Glutamatergic neuron (in vitro differentiated cells): ENCODE measurements around the gene CBFB. TPM values are rescaled to one million over a fixed set of nuclear protein-coding genes. Genes with fewer than 3 reads are reported as not detected.

Experiments
- DNase-seq: peaks from one replicate; pipeline ENCODE4 v3.0.0; 2022
- H3K27ac Mint-ChIP-seq: one replicate; pipeline ENCODE4 v1.8.0; 2020; ENCODE audit warnings: mild to moderate bottlenecking, mixed read lengths, inconsistent platforms; ENCODE audit not compliant: unreplicated experiment
- H3K27me3 Mint-ChIP-seq: one replicate; pipeline ENCODE4 v1.8.0; 2020; ENCODE audit warnings: mild to moderate bottlenecking, moderate library complexity, mixed read lengths, inconsistent platforms; ENCODE audit not compliant: unreplicated experiment
- H3K36me3 Mint-ChIP-seq: one replicate; pipeline ENCODE4 v1.8.0; 2020; ENCODE audit warnings: mild to moderate bottlenecking, mixed read lengths, inconsistent platforms; ENCODE audit not compliant: unreplicated experiment
- H3K4me1 Mint-ChIP-seq: one replicate; pipeline ENCODE4 v1.8.0; 2020; ENCODE audit warnings: mild to moderate bottlenecking, low read depth, mixed read lengths, inconsistent platforms; ENCODE audit not compliant: unreplicated experiment
- H3K4me3 Mint-ChIP-seq: one replicate; pipeline ENCODE4 v1.8.0; 2020; ENCODE audit warnings: mild to moderate bottlenecking, mixed read lengths, inconsistent platforms; ENCODE audit not compliant: unreplicated experiment
- H3K9me3 Mint-ChIP-seq: one replicate; pipeline ENCODE4 v1.8.0; 2020; ENCODE audit warnings: mild to moderate bottlenecking, moderate library complexity, mixed read lengths, inconsistent platforms; ENCODE audit not compliant: unreplicated experiment
- CTCF ChIP-seq: fragments of 200-600 bp; sonication (generic); IDR thresholded peaks from one replicate; pipeline ENCODE4 v1.5.0; 2021; ENCODE audit not compliant: partially characterized antibody, unreplicated experiment
- total RNA-seq: library from RNA; stranded (reverse); fragmentation: NEBNext Ultra II Directional; extraction: Animal tissue kit (Norgen Biotek cat#: 25700); gene quantifications from one replicate; pipeline ENCODE4 v1.2.1, GENCODE V29; 2021; ENCODE audit not compliant: unreplicated experiment

CBFB gene
- total RNA-seq, 1 donor from 2014 or later, result 168 TPM

GRCh38 chr16:67071476-67072048, 42.6 kb downstream of the CBFB start:
- no peaks in the 10 kb centered on the region for H3K4me1 Mint-ChIP-seq
- no peak overlapping the region for H3K27ac Mint-ChIP-seq

GRCh38 chr16:67075331-67075730, 46.4 kb downstream of the CBFB start:
- Mint-ChIP-seq H3K36me3 (no peaks in the 10 kb centered on the region), H3K27ac (no peak overlapping the region), H3K4me3 (no peak overlapping the region)

More at GRCh38 chr16:67071476-67072048, 42.6 kb downstream of the CBFB start:
- H3K27me3 Mint-ChIP-seq, result no peaks in the 10 kb centered on the region
- no peak overlapping the region for H3K4me3 Mint-ChIP-seq
- H3K36me3 Mint-ChIP-seq, result peaks cover 5% of the 10 kb centered on the region
- DNase-seq, result no peak
- H3K9me3 Mint-ChIP-seq, result peaks cover 1% of the 10 kb centered on the region
- no peak for TF ChIP-seq CTCF

GRCh38 chr16:67077871-67078270, 48.9 kb downstream of the CBFB start:
- peaks cover 3% of the 10 kb centered on the region for H3K4me1 Mint-ChIP-seq
- no peak for TF ChIP-seq CTCF
- H3K27me3 Mint-ChIP-seq, result no peaks in the 10 kb centered on the region
- no peak overlapping the region for H3K4me3 Mint-ChIP-seq
- H3K9me3 Mint-ChIP-seq, result peaks cover 1% of the 10 kb centered on the region
- DNase-seq, result no peak
- H3K36me3 Mint-ChIP-seq, result no peaks in the 10 kb centered on the region
- no peak overlapping the region for H3K27ac Mint-ChIP-seq

More at GRCh38 chr16:67075331-67075730, 46.4 kb downstream of the CBFB start:
- no peak for DNase-seq
- H3K9me3 Mint-ChIP-seq, result peaks cover 1% of the 10 kb centered on the region
- H3K27me3 Mint-ChIP-seq, result no peaks in the 10 kb centered on the region
- H3K4me1 Mint-ChIP-seq, result peaks cover 3% of the 10 kb centered on the region
- no peak for TF ChIP-seq CTCF

GRCh38 chr16:67082100-67082499, 53.2 kb downstream of the CBFB start:
- H3K4me1 Mint-ChIP-seq, result peaks cover 6% of the 10 kb centered on the region
- no peaks in the 10 kb centered on the region for H3K27me3 Mint-ChIP-seq
- no peak for TF ChIP-seq CTCF
- H3K36me3 Mint-ChIP-seq, result no peaks in the 10 kb centered on the region
- DNase-seq, result no peak
- H3K4me3 Mint-ChIP-seq, result no peak overlapping the region
- H3K9me3 Mint-ChIP-seq, result no peaks in the 10 kb centered on the region
- H3K27ac Mint-ChIP-seq, result no peak overlapping the region

- H3K27ac Mint-ChIP-seq, result no peak overlapping the region
- no peak overlapping the region for H3K4me3 Mint-ChIP-seq
- H3K27me3 Mint-ChIP-seq, result no peaks in the 10 kb centered on the region
- peaks cover 6% of the 10 kb centered on the region for H3K4me1 Mint-ChIP-seq
- H3K36me3 Mint-ChIP-seq, result no peaks in the 10 kb centered on the region
- H3K9me3 Mint-ChIP-seq, result no peaks in the 10 kb centered on the region
- DNase-seq, result no peak
- no peak for TF ChIP-seq CTCF
These were observed 53.9 kb downstream of the CBFB start for GRCh38 chr16:67082891-67083290.
